H9 (cell line): Measurements from ENCODE around the gene CHMP4A. TPM values are rescaled to one million over a fixed set of nuclear protein-coding genes. Genes with fewer than 3 reads are reported as not detected.

ENCODE experiments used
- DNase-seq: peaks from one replicate; pipeline ENCODE4 v3.0.0-alpha.2; 2017
- H2AFZ ChIP-seq: one replicate; pipeline ENCODE4 v1.6.1; 2013; ENCODE audit warnings: mild to moderate bottlenecking, low read length, control low read depth, moderate library complexity
- H2AK5ac ChIP-seq: 2 replicates; pipeline ENCODE4 v1.6.1; 2013; ENCODE audit warnings: low read length, control low read depth, mixed read lengths; ENCODE audit not compliant: insufficient read length
- H2BK120ac ChIP-seq: one replicate; pipeline ENCODE4 v1.6.1; 2013; ENCODE audit warnings: low read depth, mild to moderate bottlenecking, low read length, control low read depth, inconsistent platforms; ENCODE audit not compliant: poor library complexity, severe bottlenecking
- H2BK12ac ChIP-seq: 2 replicates; pipeline ENCODE4 v1.6.1; 2013; ENCODE audit warnings: low read length, control low read depth, mixed read lengths, low read depth; ENCODE audit not compliant: insufficient read length
- H2BK15ac ChIP-seq: 2 replicates; pipeline ENCODE4 v1.6.1; 2013; ENCODE audit warnings: low read depth, low read length, control low read depth
- H2BK20ac ChIP-seq: one replicate; pipeline ENCODE4 v1.6.1; 2013; ENCODE audit warnings: low read depth, mild to moderate bottlenecking, low read length, control low read depth, inconsistent platforms; ENCODE audit not compliant: poor library complexity, severe bottlenecking
- H2BK5ac ChIP-seq: 2 replicates; pipeline ENCODE4 v1.6.1; 2013; ENCODE audit warnings: low read length, control low read depth, mixed read lengths; ENCODE audit not compliant: insufficient read length
- H3K14ac ChIP-seq: 2 replicates; pipeline ENCODE4 v1.6.1; 2013; ENCODE audit warnings: low read length, control low read depth; ENCODE audit not compliant: insufficient read depth
- H3K18ac ChIP-seq: 2 replicates; pipeline ENCODE4 v1.6.1; 2013; ENCODE audit warnings: low read depth, mild to moderate bottlenecking, mixed read lengths, low read length, control low read depth; ENCODE audit not compliant: insufficient read length
- H3K23ac ChIP-seq: 2 replicates; pipeline ENCODE4 v1.6.1; 2013; ENCODE audit warnings: low read length, control low read depth, mixed read lengths, low read depth; ENCODE audit not compliant: insufficient read length
- H3K23me2 ChIP-seq: 2 replicates; pipeline ENCODE4 v1.6.1; 2013; ENCODE audit warnings: low read depth, mild to moderate bottlenecking, mixed read lengths, low read length, control low read depth; ENCODE audit not compliant: insufficient read length, poor library complexity, severe bottlenecking
- H3K27ac ChIP-seq: 2 replicates; pipeline ENCODE4 v1.5.1; 2013; ENCODE audit warnings: low read length, control low read depth, mixed read lengths, low read depth; ENCODE audit not compliant: insufficient read length
- H3K27me3 ChIP-seq: 2 replicates; pipeline ENCODE4 v1.6.1; 2013; ENCODE audit warnings: low read length, control low read depth, inconsistent platforms; ENCODE audit not compliant: insufficient read depth
- H3K4ac ChIP-seq: 2 replicates; pipeline ENCODE4 v1.6.1; 2013; ENCODE audit warnings: low read depth, mild to moderate bottlenecking, control low read depth, inconsistent platforms, low read length, moderate library complexity
- H3K4me1 ChIP-seq: 2 replicates; pipeline ENCODE4 v1.6.1; 2013; ENCODE audit warnings: low read length, control low read depth, inconsistent platforms; ENCODE audit not compliant: insufficient read depth
- H3K4me2 ChIP-seq: 2 replicates; pipeline ENCODE4 v1.6.1; 2013; ENCODE audit warnings: low read length, control low read depth, mixed read lengths; ENCODE audit not compliant: insufficient read length, insufficient read depth
- H3K56ac ChIP-seq: 2 replicates; pipeline ENCODE4 v1.6.1; 2013; ENCODE audit warnings: low read depth, mild to moderate bottlenecking, mixed read lengths, low read length, control low read depth; ENCODE audit not compliant: insufficient read length
- H3K79me1 ChIP-seq: 2 replicates; pipeline ENCODE4 v1.6.1; 2013; ENCODE audit warnings: low read depth, mild to moderate bottlenecking, moderate library complexity, low read length, control low read depth, inconsistent platforms; ENCODE audit not compliant: insufficient read depth, poor library complexity, severe bottlenecking
- H3K79me2 ChIP-seq: 2 replicates; pipeline ENCODE4 v1.6.1; 2013; ENCODE audit warnings: low read length, control low read depth, inconsistent platforms; ENCODE audit not compliant: insufficient read depth
- H3K9ac ChIP-seq: 2 replicates; pipeline ENCODE4 v1.6.1; 2013; ENCODE audit warnings: low read length, control low read depth, mixed read lengths; ENCODE audit not compliant: insufficient read length; ENCODE audit errors: extremely low read depth
- H3K9me3 ChIP-seq: one replicate; pipeline ENCODE4 v1.6.1; 2013; ENCODE audit warnings: low read depth, low read length, inconsistent platforms; ENCODE audit not compliant: control insufficient read depth
- H3T11ph ChIP-seq: one replicate; pipeline ENCODE4 v1.6.1; 2013; ENCODE audit warnings: mild to moderate bottlenecking, low read length, control low read depth, inconsistent platforms
- H4K20me1 ChIP-seq: one replicate; pipeline ENCODE4 v1.6.1; 2013; ENCODE audit not compliant: control insufficient read depth, insufficient read length, insufficient read depth
- H4K5ac ChIP-seq: 2 replicates; pipeline ENCODE4 v1.6.1; 2013; ENCODE audit warnings: low read depth, mild to moderate bottlenecking, mixed read lengths, low read length, control low read depth; ENCODE audit not compliant: insufficient read length
- H4K8ac ChIP-seq: replicated peaks from 2 replicates; pipeline ENCODE4 v1.6.1; 2013; ENCODE audit warnings: low read length, control low read depth, mixed read lengths, low read depth; ENCODE audit not compliant: insufficient read length
- H4K91ac ChIP-seq: 2 replicates; pipeline ENCODE4 v1.6.1; 2013; ENCODE audit warnings: low read depth, mild to moderate bottlenecking, moderate library complexity, mixed read lengths, low read length, control low read depth; ENCODE audit not compliant: insufficient read length
- H3K27ac Mint-ChIP-seq, 3 experiments: 2 replicates in 2 of 3; 3 replicates in 1 of 3; pipeline ENCODE4 v1.8.0; 2020 to 2021; ENCODE audit warnings: mixed read lengths in 3 of 3, mild to moderate bottlenecking in 1 of 3, moderate library complexity in 1 of 3
- H3K27me3 Mint-ChIP-seq: 2 replicates; pipeline ENCODE4 v1.8.0; 2021; ENCODE audit warnings: low read depth, mild to moderate bottlenecking, moderate library complexity, mixed read lengths
- H3K36me3 Mint-ChIP-seq, 3 experiments: 2 replicates in 2 of 3; 3 replicates in 1 of 3; pipeline ENCODE4 v1.8.0; 2020 to 2021; ENCODE audit warnings: low read depth in 3 of 3, mixed read lengths in 3 of 3; ENCODE audit not compliant: insufficient read depth in 1 of 3
- H3K4me1 Mint-ChIP-seq, 2 experiments: 2 replicates each; pipeline ENCODE4 v1.8.0; 2020; ENCODE audit warnings: mixed read lengths in 2 of 2
- H3K4me3 Mint-ChIP-seq, 2 experiments: 2 replicates in 1 of 2; 3 replicates in 1 of 2; pipeline ENCODE4 v1.8.0; 2020 to 2021; ENCODE audit warnings: mild to moderate bottlenecking in 2 of 2, mixed read lengths in 2 of 2, moderate library complexity in 1 of 2
- H3K9me3 Mint-ChIP-seq, 2 experiments: 2 replicates in 1 of 2; 3 replicates in 1 of 2; pipeline ENCODE4 v1.8.0; 2020; ENCODE audit warnings: mild to moderate bottlenecking in 2 of 2, mixed read lengths in 2 of 2, moderate library complexity in 1 of 2
- CTCF ChIP-seq: fragments of 200-600 bp; sonication (generic); conservative IDR thresholded peaks from 3 replicates; pipeline ENCODE4 v1.8.0; 2021; ENCODE audit warnings: antibody characterized with exemption, mild to moderate bottlenecking
- WGBS: extraction: QIAGEN DNeasy Blood & Tissue Kit; methylation state at CpG from one replicate; pipeline ENCODE4 v1.1.7; 2013; ENCODE audit warnings: missing lambda C conversion rate, low lambda C conversion rate, mixed read lengths; ENCODE audit not compliant: insufficient read length; ENCODE audit errors: extremely low coverage; 5-methylcytosine and 5-hydroxymethylcytosine counted together
- total RNA-seq: library from RNA; stranded (reverse); gene quantifications from 2 replicates; pipeline ENCODE4 v1.2.1, GENCODE V29; 2021

The CHMP4A gene
- total RNA-seq, 1 experiment from 2014 or later, result 46.2 TPM

- Histone ChIP-seq H2BK12ac (no peak overlapping the region), H2AFZ (no peak overlapping the region), H2AK5ac (no peak overlapping the region), H4K8ac (no peak overlapping the region), H3K56ac (no peak overlapping the region), H3K4me1 (no peaks in the 10 kb centered on the region; the same call in 1 of the 2 replicates), H2BK5ac (no peak overlapping the region), H3K14ac (no peak overlapping the region), H2BK120ac (no peak overlapping the region), H3K4me2 (no peak overlapping the region), H3K23me2 (no peaks in the 10 kb centered on the region), H3K79me2 (no peaks in the 10 kb centered on the region), H3K18ac (no peak overlapping the region), H2BK15ac (no peak overlapping the region), H3K9ac (no peak overlapping the region), H3K27ac (no peak overlapping the region), H3K79me1 (peaks cover 4% of the 10 kb centered on the region), H3K9me3 (no peaks in the 10 kb centered on the region), H3K23ac (no peak overlapping the region), H4K91ac (no peak overlapping the region), H3K4ac (no peak overlapping the region), H3T11ph (no peak overlapping the region), H2BK20ac (no peak overlapping the region), H3K27me3 (no peaks in the 10 kb centered on the region), H4K20me1 (no peaks in the 10 kb centered on the region), H4K5ac (no peak overlapping the region)
- H3K4me1 Mint-ChIP-seq, result peaks cover 15% of the 10 kb centered on the region in 2 experiments
- H3K9me3 Mint-ChIP-seq, result no peaks in the 10 kb centered on the region
- no peak overlapping the region for H3K4me3 Mint-ChIP-seq
- TF ChIP-seq CTCF, result no peak
- WGBS, result no CpG with 5 or more reads among the region's 11 CpGs
- no peak overlapping the region for H3K27ac Mint-ChIP-seq
- DNase-seq, result no peak
- no peaks in the 10 kb centered on the region; the same call in 1 of the 2 replicates for H3K27me3 Mint-ChIP-seq
- peaks cover 31 to 80% (median 65%) of the 10 kb centered on the region in 3 experiments; a peak in 6 of 7 replicates for H3K36me3 Mint-ChIP-seq
Measured at GRCh38 chr14:24185741-24186140, 27.5 kb downstream of the CHMP4A start.
